Measurements from ENCODE around the gene PTGIS.

The PTGIS gene

DNA sequence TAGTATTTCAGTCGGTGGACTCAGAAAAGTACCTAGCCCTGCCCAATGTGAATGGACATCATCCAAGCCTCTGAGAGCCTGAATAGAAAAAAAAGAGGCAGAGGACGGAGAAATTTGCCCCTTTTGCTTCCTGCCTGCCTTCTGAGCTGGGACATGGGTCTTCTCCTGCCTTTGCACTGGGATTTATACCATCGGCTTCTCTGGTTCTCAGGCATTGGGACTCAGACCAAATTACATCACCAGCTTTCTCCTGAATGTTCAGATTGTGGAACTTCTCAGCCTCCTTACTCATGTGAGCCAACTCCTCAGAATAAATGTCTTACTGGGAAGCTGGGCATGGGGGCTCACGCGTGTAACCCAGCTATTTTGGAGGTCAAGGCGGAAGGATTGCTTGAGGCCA is 105.3 kb downstream of the PTGIS start:
- DNase-seq = no peak

GRCh38 chr20:49461894-49462620 is 105.9 kb downstream of the PTGIS start:
- no peak for DNase-seq

DNA sequence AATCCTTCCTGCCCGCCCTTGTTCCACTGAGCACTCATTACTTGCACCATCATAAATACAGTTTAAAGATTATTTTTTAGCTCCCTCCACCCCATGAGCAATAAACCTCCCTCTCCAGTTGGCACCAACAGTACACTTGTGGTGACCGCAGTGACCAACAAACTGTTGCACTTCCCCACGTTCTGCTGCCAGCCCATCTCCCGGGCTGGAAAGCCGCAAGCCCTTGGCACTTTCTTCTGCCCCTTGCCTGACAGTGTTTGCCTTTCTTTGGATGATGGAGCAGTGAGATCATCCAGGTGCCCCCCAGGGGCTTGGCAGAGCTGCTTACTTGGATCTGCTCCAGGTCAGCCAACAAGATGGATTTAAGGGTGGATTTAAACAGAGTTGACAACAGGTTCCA is 107.0 kb downstream of the PTGIS start:
- no peak for DNase-seq

DNA sequence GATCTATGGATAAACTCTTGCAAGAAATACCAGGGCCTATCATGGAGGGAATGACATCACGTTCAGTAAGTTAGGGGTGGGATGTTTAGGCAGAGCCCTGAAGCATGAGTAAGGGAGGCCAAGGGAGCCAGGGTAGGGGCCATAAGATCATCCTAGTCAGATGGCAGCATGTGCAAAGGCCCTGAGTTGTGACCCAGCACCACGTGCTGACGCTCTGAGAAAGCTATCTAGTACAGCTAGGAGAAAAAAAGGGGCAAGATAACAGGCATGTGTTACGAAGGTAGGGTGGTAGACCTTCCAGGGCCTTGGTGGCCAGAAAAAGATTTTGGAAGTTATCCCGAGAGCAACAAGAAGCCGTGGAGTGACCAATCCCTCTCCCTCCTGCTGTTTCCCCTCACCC is 107.8 kb downstream of the PTGIS start:
- DNase-seq = no peak

DNA sequence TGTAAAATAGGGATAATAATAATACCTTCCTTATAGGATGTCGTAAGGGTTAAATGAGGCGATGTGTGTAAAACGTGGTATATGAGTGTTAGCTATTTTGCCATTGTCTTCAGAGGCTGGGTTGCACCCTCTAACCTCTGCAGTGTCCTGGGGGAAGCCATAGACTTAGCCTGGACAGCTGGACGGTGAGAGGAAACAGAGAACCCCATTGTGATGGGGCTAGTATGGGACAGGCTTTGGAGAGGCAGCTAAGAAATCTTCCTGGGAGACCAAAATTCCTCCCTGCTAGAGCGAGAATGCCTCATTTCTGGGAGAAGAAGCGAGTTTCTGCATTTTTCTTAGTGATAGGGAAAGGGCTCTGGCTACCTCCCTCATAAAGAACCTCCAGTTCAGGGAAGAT is 108.3 kb downstream of the PTGIS start:
- no peak for DNase-seq

- DNase-seq = no peak
Measured at GRCh38 chr20:49457444-49457843, 110.5 kb downstream of the PTGIS start.

- no peak for DNase-seq
Measured at GRCh38 chr20:49456646-49457045, 111.3 kb downstream of the PTGIS start.

DNA sequence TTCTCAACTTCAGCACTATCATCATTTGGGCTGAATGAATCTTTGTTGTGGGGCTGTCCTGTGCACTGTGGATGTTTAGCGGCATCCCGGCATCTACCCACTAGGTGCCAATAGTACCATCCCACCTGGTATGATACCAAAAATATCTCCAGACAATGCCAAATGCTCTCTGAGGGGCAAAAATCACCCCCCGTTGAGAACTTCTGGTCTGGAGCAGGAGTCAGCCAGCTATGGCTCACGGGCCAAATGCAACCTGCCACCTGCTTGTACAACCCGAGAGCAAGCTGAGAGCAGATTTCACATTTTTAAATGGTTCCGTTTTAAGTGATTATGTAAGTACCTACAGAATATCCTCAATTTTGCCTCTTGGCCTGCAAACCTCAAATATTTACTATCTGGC is 112.2 kb downstream of the PTGIS start:
- no peak for DNase-seq

All from activated CD4-positive, alpha-beta T cell treated with anti-CD3 and anti-CD28 coated beads, Interleukin-2, amount 50 U/mL, for 4 hours (primary cell).